NCI-H2196 (cell line): Measurements from ENCODE around the gene ATG7.
"Not testable (repeated sequence)": the region's sequence is repeated elsewhere in the genome, so short reads cannot be mapped to it uniquely, and the experiment has no call there.

Experiments used
- DNase-seq: peaks from one replicate; lab custom pipeline; 2025; ENCODE audit not compliant: unreplicated experiment; lab: John Stamatoyannopoulos, UW

ATG7 gene

GRCh38 chr3:11583235-11583634 lies 311.0 kb downstream of the ATG7 start:
- no peak for DNase-seq

GRCh38 chr3:11583638-11584046 lies 311.4 kb downstream of the ATG7 start:
- DNase-seq, result no peak

- DNase-seq, result no peak
Measured at GRCh38 chr3:11584570-11584969, 312.4 kb downstream of the ATG7 start.

- DNase-seq, result no peak
Measured at GRCh38 chr3:11587766-11588165, 315.6 kb downstream of the ATG7 start.

GRCh38 chr3:11588338-11588737 lies 316.1 kb downstream of the ATG7 start:
- no peak for DNase-seq

- DNase-seq, result no peak
Measured at GRCh38 chr3:11588755-11589154, 316.6 kb downstream of the ATG7 start.

GRCh38 chr3:11589706-11590105 lies 317.5 kb downstream of the ATG7 start:
- DNase-seq, result no peak

GRCh38 chr3:11591002-11591355 lies 318.8 kb downstream of the ATG7 start:
- DNase-seq, result no peak

- DNase-seq, result peak; percentile 36
Measured at GRCh38 chr3:11591391-11592282, 319.4 kb downstream of the ATG7 start.

GRCh38 chr3:11592445-11593298 lies 320.5 kb downstream of the ATG7 start:
- DNase-seq, result no peak

GRCh38 chr3:11593318-11594034 lies 321.3 kb downstream of the ATG7 start:
- no peak for DNase-seq

- not testable (repeated sequence) for DNase-seq
Measured at GRCh38 chr3:11595024-11595423, 322.8 kb downstream of the ATG7 start.

GRCh38 chr3:11596387-11596786 lies 324.2 kb downstream of the ATG7 start:
- DNase-seq, result no peak

GRCh38 chr3:11600501-11601282 lies 328.5 kb downstream of the ATG7 start:
- DNase-seq, result no peak

- DNase-seq, result no peak
Measured at GRCh38 chr3:11601446-11602238, 329.4 kb downstream of the ATG7 start.

GRCh38 chr3:11602239-11602840 lies 330.1 kb downstream of the ATG7 start:
- DNase-seq, result no peak

GRCh38 chr3:11602886-11603527 lies 330.8 kb downstream of the ATG7 start:
- DNase-seq, result no peak

- no peak for DNase-seq
Measured at GRCh38 chr3:11603628-11604027, 331.4 kb downstream of the ATG7 start.
